Neural cell (in vitro differentiated cells): ENCODE data around the gene ATXN10.

Source experiments
- EZH2 ChIP-seq: fragments of 200-600, 300-800 bp; shearing (Covaris generic), sonication (generic); IDR thresholded peaks from 2 replicates; pipeline ENCODE4 v1.6.1; 2014; ENCODE audit warnings: antibody characterized with exemption, low read length, borderline replicate concordance, mild to moderate bottlenecking; ENCODE audit not compliant: insufficient read depth, poor library complexity, severe bottlenecking
- POLR2AphosphoS5 ChIP-seq: IDR thresholded peaks from 2 replicates; pipeline ENCODE4 v1.6.1; 2012
- RAD21 ChIP-seq: fragments of 450-650 bp; conservative IDR thresholded peaks from 2 replicates; pipeline ENCODE4 v1.6.1; 2014; ENCODE audit warnings: antibody characterized with exemption, mild to moderate bottlenecking, moderate library complexity
- SMC3 ChIP-seq: fragments of 450-650 bp; conservative IDR thresholded peaks from 2 replicates; pipeline ENCODE4 v1.6.1; 2014; ENCODE audit warnings: antibody characterized with exemption, mild to moderate bottlenecking, moderate library complexity; ENCODE audit not compliant: poor library complexity
- TAF1 ChIP-seq: IDR thresholded peaks from 2 replicates; pipeline ENCODE4 v1.6.1; 2012; ENCODE audit warnings: low read depth
- TF ChIP-seq, protein P1 (sequence below): fragments of 450-650 bp; IDR thresholded peaks from 2 replicates; pipeline ENCODE4 v1.5.1; 2014; ENCODE audit warnings: antibody characterized with exemption, mild to moderate bottlenecking, moderate library complexity; ENCODE audit not compliant: poor library complexity, severe bottlenecking
- TF ChIP-seq, protein P2 (sequence below): IDR thresholded peaks from 2 replicates; pipeline ENCODE4 v1.6.1; 2012; ENCODE audit warnings: borderline replicate concordance

DNA sequence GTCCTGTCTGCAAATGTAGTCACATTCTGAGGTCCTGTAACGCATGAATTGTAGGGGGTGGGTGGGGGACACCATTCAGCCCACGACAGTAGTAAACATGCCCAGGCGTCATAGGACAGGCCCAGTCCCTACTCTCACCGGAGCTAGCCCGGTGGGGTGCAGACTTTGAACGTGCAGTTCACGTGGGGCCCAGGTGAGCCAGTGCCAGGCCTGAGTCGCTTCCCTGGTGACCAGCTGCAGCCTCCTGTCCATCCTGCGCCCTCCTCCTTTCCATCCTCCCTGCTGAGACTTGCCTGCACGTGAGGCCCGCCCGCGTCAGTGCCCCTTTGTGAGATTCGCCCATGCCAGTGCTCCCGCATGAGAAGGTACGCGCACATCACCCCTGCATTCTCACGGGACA is 188.6 kb downstream of the ATXN10 start:
- TF ChIP-seq SMC3, result no peak
- TF ChIP-seq, protein P1, sequence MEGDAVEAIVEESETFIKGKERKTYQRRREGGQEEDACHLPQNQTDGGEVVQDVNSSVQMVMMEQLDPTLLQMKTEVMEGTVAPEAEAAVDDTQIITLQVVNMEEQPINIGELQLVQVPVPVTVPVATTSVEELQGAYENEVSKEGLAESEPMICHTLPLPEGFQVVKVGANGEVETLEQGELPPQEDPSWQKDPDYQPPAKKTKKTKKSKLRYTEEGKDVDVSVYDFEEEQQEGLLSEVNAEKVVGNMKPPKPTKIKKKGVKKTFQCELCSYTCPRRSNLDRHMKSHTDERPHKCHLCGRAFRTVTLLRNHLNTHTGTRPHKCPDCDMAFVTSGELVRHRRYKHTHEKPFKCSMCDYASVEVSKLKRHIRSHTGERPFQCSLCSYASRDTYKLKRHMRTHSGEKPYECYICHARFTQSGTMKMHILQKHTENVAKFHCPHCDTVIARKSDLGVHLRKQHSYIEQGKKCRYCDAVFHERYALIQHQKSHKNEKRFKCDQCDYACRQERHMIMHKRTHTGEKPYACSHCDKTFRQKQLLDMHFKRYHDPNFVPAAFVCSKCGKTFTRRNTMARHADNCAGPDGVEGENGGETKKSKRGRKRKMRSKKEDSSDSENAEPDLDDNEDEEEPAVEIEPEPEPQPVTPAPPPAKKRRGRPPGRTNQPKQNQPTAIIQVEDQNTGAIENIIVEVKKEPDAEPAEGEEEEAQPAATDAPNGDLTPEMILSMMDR, result no peak
- TF ChIP-seq, protein P2, sequence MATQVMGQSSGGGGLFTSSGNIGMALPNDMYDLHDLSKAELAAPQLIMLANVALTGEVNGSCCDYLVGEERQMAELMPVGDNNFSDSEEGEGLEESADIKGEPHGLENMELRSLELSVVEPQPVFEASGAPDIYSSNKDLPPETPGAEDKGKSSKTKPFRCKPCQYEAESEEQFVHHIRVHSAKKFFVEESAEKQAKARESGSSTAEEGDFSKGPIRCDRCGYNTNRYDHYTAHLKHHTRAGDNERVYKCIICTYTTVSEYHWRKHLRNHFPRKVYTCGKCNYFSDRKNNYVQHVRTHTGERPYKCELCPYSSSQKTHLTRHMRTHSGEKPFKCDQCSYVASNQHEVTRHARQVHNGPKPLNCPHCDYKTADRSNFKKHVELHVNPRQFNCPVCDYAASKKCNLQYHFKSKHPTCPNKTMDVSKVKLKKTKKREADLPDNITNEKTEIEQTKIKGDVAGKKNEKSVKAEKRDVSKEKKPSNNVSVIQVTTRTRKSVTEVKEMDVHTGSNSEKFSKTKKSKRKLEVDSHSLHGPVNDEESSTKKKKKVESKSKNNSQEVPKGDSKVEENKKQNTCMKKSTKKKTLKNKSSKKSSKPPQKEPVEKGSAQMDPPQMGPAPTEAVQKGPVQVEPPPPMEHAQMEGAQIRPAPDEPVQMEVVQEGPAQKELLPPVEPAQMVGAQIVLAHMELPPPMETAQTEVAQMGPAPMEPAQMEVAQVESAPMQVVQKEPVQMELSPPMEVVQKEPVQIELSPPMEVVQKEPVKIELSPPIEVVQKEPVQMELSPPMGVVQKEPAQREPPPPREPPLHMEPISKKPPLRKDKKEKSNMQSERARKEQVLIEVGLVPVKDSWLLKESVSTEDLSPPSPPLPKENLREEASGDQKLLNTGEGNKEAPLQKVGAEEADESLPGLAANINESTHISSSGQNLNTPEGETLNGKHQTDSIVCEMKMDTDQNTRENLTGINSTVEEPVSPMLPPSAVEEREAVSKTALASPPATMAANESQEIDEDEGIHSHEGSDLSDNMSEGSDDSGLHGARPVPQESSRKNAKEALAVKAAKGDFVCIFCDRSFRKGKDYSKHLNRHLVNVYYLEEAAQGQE, result no peak
- no peak for TF ChIP-seq TAF1
- TF ChIP-seq EZH2, result no peak
- TF ChIP-seq RAD21, result no peak
- no peak for TF ChIP-seq POLR2AphosphoS5
